GM12872 (cell line): Measurements from ENCODE around the gene ABI3BP.

ENCODE experiments used
- CTCF ChIP-seq: IDR thresholded peaks from 3 replicates; pipeline ENCODE4 v1.5.1; 2011; ENCODE audit warnings: low read depth, mild to moderate bottlenecking, low read length, moderate library complexity; ENCODE audit not compliant: insufficient read depth

Gene ABI3BP

GRCh38 chr3:100982710-100983109, 10.5 kb downstream of the ABI3BP start:
- TF ChIP-seq CTCF = no peak

GRCh38 chr3:100981164-100981911, 11.9 kb downstream of the ABI3BP start:
- no peak for TF ChIP-seq CTCF

DNA sequence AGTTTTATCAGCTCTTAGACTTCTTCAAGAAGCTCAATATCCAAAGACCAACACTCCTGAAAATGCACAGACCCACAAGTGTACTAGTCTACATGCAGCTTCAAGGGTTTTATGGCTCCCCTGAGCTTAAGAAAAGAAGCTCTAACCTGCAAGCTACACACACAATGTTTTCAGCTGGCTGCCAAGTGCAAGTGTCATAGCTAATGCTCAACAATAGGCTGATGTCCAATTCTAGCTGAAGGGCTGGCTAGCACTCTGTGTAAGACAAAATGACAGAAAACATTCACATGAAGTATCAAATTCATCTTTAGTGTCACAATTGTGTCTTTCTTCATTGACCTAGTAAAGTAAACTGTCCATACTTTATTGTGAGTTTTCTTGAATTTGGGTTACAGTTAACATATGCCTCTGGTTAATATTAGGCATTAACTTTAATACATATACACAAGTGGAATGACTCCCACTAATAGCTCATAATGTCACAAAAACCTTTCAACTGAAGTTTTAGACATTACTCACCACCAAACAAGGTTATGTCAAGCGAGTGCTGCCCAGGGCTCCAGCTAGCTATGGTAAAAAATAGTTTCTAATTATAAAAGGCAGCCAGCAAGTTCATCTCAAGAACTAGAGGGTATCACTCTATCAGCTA, 15.1 kb downstream of the ABI3BP start:
- TF ChIP-seq CTCF = no peak

- no peak for TF ChIP-seq CTCF
Observed at GRCh38 chr3:100976611-100977010, 16.6 kb downstream of the ABI3BP start.

- TF ChIP-seq CTCF = no peak
Observed at GRCh38 chr3:100975714-100976113, 17.5 kb downstream of the ABI3BP start.

DNA sequence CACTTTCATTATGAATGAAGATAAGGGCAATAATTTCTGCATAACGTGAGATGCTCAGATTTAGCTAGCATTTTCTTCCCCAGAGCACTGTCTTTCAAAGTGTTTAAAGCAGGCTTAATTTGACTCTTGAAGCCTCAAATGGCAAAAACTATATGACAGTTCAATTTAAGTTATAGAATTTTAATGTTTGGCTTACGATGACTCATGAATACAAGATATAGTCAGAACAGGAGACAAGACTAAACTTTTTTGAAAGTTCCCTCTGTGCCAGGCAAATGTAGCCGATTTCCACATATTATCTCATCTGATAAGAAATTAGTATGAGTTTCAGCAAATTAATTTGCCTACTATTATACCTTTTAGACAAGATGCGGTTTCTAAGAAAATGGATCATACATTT, 19.6 kb downstream of the ABI3BP start:
- TF ChIP-seq CTCF = no peak

- no peak for TF ChIP-seq CTCF
Observed at GRCh38 chr3:100972867-100973266, 20.4 kb downstream of the ABI3BP start.
